IMR-90 (cell line): Measurements from ENCODE around the gene SMC1A.

Experiments used
- BHLHE40 ChIP-seq: fragments of 150-350 bp; IDR thresholded peaks from 2 replicates; pipeline ENCODE4 v1.6.1; 2016; ENCODE audit warnings: mild to moderate bottlenecking, low read depth, low read length
- CEBPB ChIP-seq: IDR thresholded peaks from 2 replicates; pipeline ENCODE4 v1.6.1; 2012; ENCODE audit warnings: low read depth, low read length, improper control_type of control experiment
- MXI1 ChIP-seq: IDR thresholded peaks from 2 replicates; pipeline ENCODE4 v1.6.1; 2012; ENCODE audit warnings: low read depth, mild to moderate bottlenecking, low read length, moderate library complexity, borderline replicate concordance
- NFE2L2 ChIP-seq: fragments of 150-350 bp; IDR thresholded peaks from 2 replicates; pipeline ENCODE4 v1.6.1; 2016; ENCODE audit warnings: low read depth, mild to moderate bottlenecking, low read length
- POLR2A ChIP-seq: IDR thresholded peaks from 2 replicates; pipeline ENCODE4 v1.6.1; 2012; ENCODE audit warnings: mild to moderate bottlenecking, low read depth, low read length
- RAD21 ChIP-seq: IDR thresholded peaks from 2 replicates; pipeline ENCODE4 v1.6.1; 2012; ENCODE audit warnings: low read length, improper control_type of control experiment
- RCOR1 ChIP-seq: IDR thresholded peaks from 2 replicates; pipeline ENCODE4 v1.6.1; 2012; ENCODE audit warnings: mild to moderate bottlenecking, low read length, improper control_type of control experiment; ENCODE audit not compliant: insufficient replicate concordance
- TF ChIP-seq, protein P1 (sequence below): conservative IDR thresholded peaks from 2 replicates; pipeline ENCODE4 v1.5.1; 2012; ENCODE audit warnings: mild to moderate bottlenecking, low read depth, low read length, improper control_type of control experiment
- TF ChIP-seq, protein P2 (sequence below): fragments of 150-350 bp; IDR thresholded peaks from 2 replicates; pipeline ENCODE4 v1.6.1; 2017; ENCODE audit warnings: mild to moderate bottlenecking, antibody characterized with exemption, low read length, low read depth

DNA sequence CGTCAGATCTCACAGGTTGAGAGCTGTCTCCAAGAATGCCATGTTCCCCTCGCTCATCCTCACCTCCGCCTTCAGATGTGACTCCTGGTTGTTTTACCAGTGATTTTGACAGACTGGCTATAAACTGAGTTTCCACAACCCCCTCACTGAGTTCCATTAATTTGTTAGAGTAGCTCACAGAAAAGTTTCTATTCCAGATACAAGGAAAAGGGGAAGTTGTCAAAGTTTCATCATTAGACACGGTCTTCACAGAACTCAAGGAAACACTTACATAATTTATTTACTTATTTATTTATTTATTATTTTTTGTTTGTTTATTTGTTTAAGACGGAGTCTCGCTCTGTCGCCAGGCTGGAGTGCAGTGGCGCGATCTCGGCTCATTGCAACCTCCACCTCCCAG is 85.4 kb downstream of the SMC1A start:
- TF ChIP-seq, protein P1, sequence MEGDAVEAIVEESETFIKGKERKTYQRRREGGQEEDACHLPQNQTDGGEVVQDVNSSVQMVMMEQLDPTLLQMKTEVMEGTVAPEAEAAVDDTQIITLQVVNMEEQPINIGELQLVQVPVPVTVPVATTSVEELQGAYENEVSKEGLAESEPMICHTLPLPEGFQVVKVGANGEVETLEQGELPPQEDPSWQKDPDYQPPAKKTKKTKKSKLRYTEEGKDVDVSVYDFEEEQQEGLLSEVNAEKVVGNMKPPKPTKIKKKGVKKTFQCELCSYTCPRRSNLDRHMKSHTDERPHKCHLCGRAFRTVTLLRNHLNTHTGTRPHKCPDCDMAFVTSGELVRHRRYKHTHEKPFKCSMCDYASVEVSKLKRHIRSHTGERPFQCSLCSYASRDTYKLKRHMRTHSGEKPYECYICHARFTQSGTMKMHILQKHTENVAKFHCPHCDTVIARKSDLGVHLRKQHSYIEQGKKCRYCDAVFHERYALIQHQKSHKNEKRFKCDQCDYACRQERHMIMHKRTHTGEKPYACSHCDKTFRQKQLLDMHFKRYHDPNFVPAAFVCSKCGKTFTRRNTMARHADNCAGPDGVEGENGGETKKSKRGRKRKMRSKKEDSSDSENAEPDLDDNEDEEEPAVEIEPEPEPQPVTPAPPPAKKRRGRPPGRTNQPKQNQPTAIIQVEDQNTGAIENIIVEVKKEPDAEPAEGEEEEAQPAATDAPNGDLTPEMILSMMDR: no peak
- TF ChIP-seq POLR2A (no peak), CEBPB (no peak), NFE2L2 (no peak), MXI1 (no peak), RCOR1 (no peak), RAD21 (no peak), BHLHE40 (no peak)
- TF ChIP-seq, protein P2, sequence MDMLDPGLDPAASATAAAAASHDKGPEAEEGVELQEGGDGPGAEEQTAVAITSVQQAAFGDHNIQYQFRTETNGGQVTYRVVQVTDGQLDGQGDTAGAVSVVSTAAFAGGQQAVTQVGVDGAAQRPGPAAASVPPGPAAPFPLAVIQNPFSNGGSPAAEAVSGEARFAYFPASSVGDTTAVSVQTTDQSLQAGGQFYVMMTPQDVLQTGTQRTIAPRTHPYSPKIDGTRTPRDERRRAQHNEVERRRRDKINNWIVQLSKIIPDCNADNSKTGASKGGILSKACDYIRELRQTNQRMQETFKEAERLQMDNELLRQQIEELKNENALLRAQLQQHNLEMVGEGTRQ: no peak
